HCT116 (cell line): ENCODE data around the gene PHC1. TPM values are rescaled to one million over a fixed set of nuclear protein-coding genes. Genes with fewer than 3 reads are reported as not detected.

Experiments used
- ATAC-seq: fragments of 200-7000 bp; cut with Tn5 transposase; 2 replicates; pipeline ENCODE4 v1.9.1; 2020; ENCODE audit warnings: mild to moderate bottlenecking, moderate library complexity
- BruUV-seq: library from RNA; stranded (reverse); fragments of 400-500 nt; replicated peaks from 2 replicates; lab custom pipeline; 2021; lab: Mats Ljungman, UMichigan
- CTCF ChIA-PET: fragments of 300-600 bp; sonication (Branson Sonifier 250); formaldehyde crosslinking; loops from one replicate; lab custom pipeline; 2021; ENCODE audit warnings: antibody characterized with exemption; lab: Charles Lee
- POLR2A ChIA-PET: fragments of 300-600, 350-600 bp; sonication (Branson Sonifier 250); formaldehyde crosslinking; loops from one replicate; lab custom pipeline; 2021; ENCODE audit warnings: antibody characterized with exemption; lab: Charles Lee
- RAD21 ChIA-PET, 2 experiments: fragments of 300-600 bp; sonication (Branson Sonifier 250); formaldehyde crosslinking; loops; one replicate each; lab custom pipeline; 2023; ENCODE audit warnings: low total read pairs in 2 of 2; ENCODE audit not compliant: uncharacterized antibody in 2 of 2, unreplicated experiment in 2 of 2, low non-redundant PET in 1 of 2; lab: Charles Lee
- DNase-seq: peaks from one replicate; pipeline ENCODE4 v3.0.0-alpha.2; 2010; ENCODE audit warnings: low read depth, low spot score
- H2AFZ ChIP-seq: fragments of 200-600 bp; shearing (Covaris generic), sonication (generic); 2 replicates; pipeline ENCODE4 v1.6.1; 2017; ENCODE audit warnings: low read depth, mixed run types, mixed read lengths, antibody characterized with exemption, low read length; ENCODE audit not compliant: poor library complexity, severe bottlenecking
- H3K27ac ChIP-seq: 2 replicates; pipeline ENCODE4 v1.5.1; 2012; ENCODE audit warnings: low read depth, low read length
- H3K27me3 ChIP-seq: fragments of 200-600 bp; sonication (generic); 2 replicates; pipeline ENCODE4 v1.6.1; 2016; ENCODE audit warnings: mixed run types, low read length, mixed read lengths; ENCODE audit not compliant: insufficient read depth
- H3K36me3 ChIP-seq, 2 experiments: fragments of 200-500 bp in 1 of 2; fragments of 200-600 bp in 1 of 2; sonication (Bioruptor generic) in 1 of 2; sonication (generic) in 1 of 2; 2 replicates each; pipeline versions ENCODE4 v1.5.1 to v1.6.1; 2014 to 2016; ENCODE audit warnings: low read length in 2 of 2, inconsistent platforms in 1 of 2, mixed read lengths in 1 of 2, mixed run types in 1 of 2; ENCODE audit not compliant: insufficient read depth in 2 of 2, control insufficient read depth in 1 of 2
- H3K4me1 ChIP-seq, 2 experiments: fragments of 200-600 bp in 1 of 2; sonication (generic) in 1 of 2; 2 replicates each; pipeline versions ENCODE4 v1.5.1 to v1.6.1; 2012 to 2017; ENCODE audit warnings: low read length in 2 of 2, inconsistent platforms in 1 of 2, mild to moderate bottlenecking in 1 of 2, mixed read lengths in 1 of 2, mixed run types in 1 of 2, moderate library complexity in 1 of 2; ENCODE audit not compliant: insufficient read depth in 2 of 2, control insufficient read depth in 1 of 2
- H3K4me2 ChIP-seq: fragments of 200-600 bp; sonication (generic); 2 replicates; pipeline ENCODE4 v1.6.1; 2017; ENCODE audit warnings: mixed run types, low read length, mixed read lengths
- H3K4me3 ChIP-seq, 2 experiments: fragments of 200-600 bp in 1 of 2; sonication (generic) in 1 of 2; replicated peaks in 1 of 2; 2 replicates each; pipeline ENCODE4 v1.5.1; 2011 to 2016; ENCODE audit warnings: low read length in 2 of 2, control low read depth in 1 of 2, low read depth in 1 of 2, mild to moderate bottlenecking in 1 of 2, mixed read lengths in 1 of 2, mixed run types in 1 of 2
- H3K79me2 ChIP-seq: fragments of 200-600 bp; sonication (generic); 2 replicates; pipeline ENCODE4 v1.6.1; 2017; ENCODE audit warnings: mild to moderate bottlenecking, mixed run types, low read length, moderate library complexity, mixed read lengths; ENCODE audit not compliant: insufficient read depth
- H3K9ac ChIP-seq: fragments of 200-600 bp; sonication (generic); 2 replicates; pipeline ENCODE4 v1.6.1; 2016; ENCODE audit warnings: low read length, mixed read lengths
- H3K9me2 ChIP-seq: fragments of 200-600 bp; sonication (generic), shearing (Covaris generic); 2 replicates; pipeline ENCODE4 v1.6.1; 2017; ENCODE audit warnings: mixed run types, mild to moderate bottlenecking, moderate library complexity; ENCODE audit not compliant: insufficient read depth
- H3K9me3 ChIP-seq, 2 experiments: fragments of 200-500 bp in 1 of 2; fragments of 200-600 bp in 1 of 2; sonication (Bioruptor generic) in 1 of 2; sonication (generic) in 1 of 2; 2 replicates each; pipeline ENCODE4 v1.6.1; 2014 to 2017; ENCODE audit warnings: low read length in 2 of 2, mixed read lengths in 2 of 2, inconsistent platforms in 1 of 2, low read depth in 1 of 2, mild to moderate bottlenecking in 1 of 2, mixed run types in 1 of 2, moderate library complexity in 1 of 2; ENCODE audit not compliant: control insufficient read depth in 1 of 2, insufficient read depth in 1 of 2
- H4K20me1 ChIP-seq: fragments of 200-600 bp; sonication (generic), shearing (Covaris generic); 2 replicates; pipeline ENCODE4 v1.6.1; 2017; ENCODE audit warnings: mixed run types, mild to moderate bottlenecking, moderate library complexity; ENCODE audit not compliant: insufficient read depth
- CBX3 ChIP-seq: IDR thresholded peaks from 2 replicates; pipeline ENCODE4 v1.6.1; 2012; ENCODE audit warnings: low read depth
- CEBPB ChIP-seq: IDR thresholded peaks from 2 replicates; pipeline ENCODE4 v1.6.1; 2012; ENCODE audit warnings: low read depth
- EGR1 ChIP-seq: IDR thresholded peaks from 2 replicates; pipeline ENCODE4 v1.6.1; 2012; ENCODE audit warnings: low read depth
- ELF1 ChIP-seq: IDR thresholded peaks from 2 replicates; pipeline ENCODE4 v1.6.1; 2012; ENCODE audit warnings: low read depth, borderline replicate concordance
- EZH2phosphoT487 ChIP-seq: fragments of 200-600 bp; IDR thresholded peaks from 2 replicates; pipeline ENCODE4 v1.6.1; 2018; ENCODE audit warnings: antibody characterized with exemption, borderline replicate concordance
- JUND ChIP-seq: IDR thresholded peaks from 2 replicates; pipeline ENCODE4 v1.6.1; 2012
- MAX ChIP-seq: IDR thresholded peaks from 2 replicates; pipeline ENCODE4 v1.6.1; 2012
- POLR2A ChIP-seq: IDR thresholded peaks from 2 replicates; pipeline ENCODE4 v1.7.0; 2011; ENCODE audit warnings: borderline replicate concordance; ENCODE audit not compliant: insufficient read depth, insufficient read length; ENCODE audit errors: extremely low read depth
- RAD21 ChIP-seq: IDR thresholded peaks from 2 replicates; pipeline ENCODE4 v1.6.1; 2012; ENCODE audit warnings: low read depth, mild to moderate bottlenecking
- SIN3A ChIP-seq: IDR thresholded peaks from 2 replicates; pipeline ENCODE4 v1.6.1; 2012; ENCODE audit warnings: low read depth
- SRF ChIP-seq: IDR thresholded peaks from 2 replicates; pipeline ENCODE4 v1.6.1; 2012; ENCODE audit warnings: low read depth
- TCF7L2 ChIP-seq: IDR thresholded peaks from 2 replicates; pipeline ENCODE4 v1.7.0; 2011; ENCODE audit warnings: borderline replicate concordance, inconsistent platforms; ENCODE audit not compliant: insufficient read depth, insufficient read length; ENCODE audit errors: extremely low read depth
- YY1 ChIP-seq: IDR thresholded peaks from 2 replicates; pipeline ENCODE4 v1.6.1; 2011; ENCODE audit warnings: low read length, low read depth, moderate library complexity, mild to moderate bottlenecking; ENCODE audit not compliant: insufficient replicate concordance; ENCODE audit errors: extremely low read depth
- ZBTB33 ChIP-seq: IDR thresholded peaks from 2 replicates; pipeline ENCODE4 v1.6.1; 2011; ENCODE audit warnings: mild to moderate bottlenecking, low read length, moderate library complexity; ENCODE audit not compliant: insufficient replicate concordance; ENCODE audit errors: extremely low read depth
- ZNF274 ChIP-seq: fragments of 200-500 bp; sonication (Bioruptor generic); IDR thresholded peaks from 2 replicates; pipeline ENCODE4 v1.6.1; 2014; ENCODE audit warnings: mild to moderate bottlenecking, low read depth, low read length, inconsistent platforms
- intact Hi-C: fragments of 100-400 bp; cut with micrococcal nuclease; formaldehyde crosslinking; loops from 2 replicates; pipeline ENCODE4 v1.10.0; 2022
- total RNA-seq: library from RNA; stranded (reverse); gene quantifications from one replicate; pipeline ENCODE4 v1.2.1, GENCODE V29; 2021; ENCODE audit not compliant: unreplicated experiment

Gene PHC1
- total RNA-seq, 1 experiment from 2014 or later, result 22.8 TPM

- Histone ChIP-seq H3K36me3 (no peaks in the 10 kb centered on the region), H3K9me2 (no peaks in the 10 kb centered on the region), H4K20me1 (no peaks in the 10 kb centered on the region), H3K4me3 (no peak overlapping the region), H3K27ac (no peak overlapping the region), H3K79me2 (no peaks in the 10 kb centered on the region), H3K27me3 (no peaks in the 10 kb centered on the region), H3K9ac (no peak overlapping the region), H3K9me3 (no peaks in the 10 kb centered on the region), H3K4me1 (peaks cover 11 to 20% of the 10 kb centered on the region in 2 experiments; a peak in 3 of 4 replicates), H2AFZ (no peak overlapping the region), H3K4me2 (no peak overlapping the region)
- ChIA-PET CTCF (interaction anchor here (1.1 kb wide), 1 partner anchor 19 kb away, joined by 5 read pairs; no protein-coding TSS in a partner anchor), POLR2A (no interaction called here), RAD21 (no interaction called here)
- BruUV-seq, result no TSS peak
- no peak for TF ChIP-seq ELF1
- TF ChIP-seq RAD21, result no peak
- TF ChIP-seq YY1, result no peak
- no peak for TF ChIP-seq CEBPB
- TF ChIP-seq MAX, result no peak
- no peak for TF ChIP-seq SIN3A
- no peak for TF ChIP-seq POLR2A
- TF ChIP-seq EZH2phosphoT487, result no peak
- TF ChIP-seq JUND, result no peak
- DNase-seq (no peak), ATAC-seq (no peak)
- intact Hi-C loops, result loop anchor here (5.0 kb wide), 1 partner anchor 38 kb away; the partner anchor contains the start of gene M6PR
Observed at GRCh38 chr12:8909752-8910151, 4.6 kb upstream of the PHC1 start.

- RAD21 ChIA-PET, result no interaction called here
- H3K9me2 ChIP-seq, result no peaks in the 10 kb centered on the region
- H3K27ac ChIP-seq, result no peak overlapping the region
- H2AFZ ChIP-seq, result no peak overlapping the region
- H3K9ac ChIP-seq, result no peak overlapping the region
- no peak for TF ChIP-seq YY1
- TF ChIP-seq SRF, result no peak
- no peak for TF ChIP-seq TCF7L2
- no peak for TF ChIP-seq CBX3
- TF ChIP-seq EGR1, result no peak
- no peak for TF ChIP-seq ZNF274
- no peak for TF ChIP-seq ZBTB33
- TF ChIP-seq SIN3A, result no peak
- no TSS peak for BruUV-seq
- no peak overlapping the region for H3K4me3 ChIP-seq
- no peaks in the 10 kb centered on the region for H4K20me1 ChIP-seq
- intact Hi-C loops, result loop anchor here (5.0 kb wide), 1 partner anchor 36 kb away; the partner anchor contains the start of gene M6PR
- ATAC-seq, result no peak
- POLR2A ChIA-PET, result no interaction called here
- DNase-seq, result no peak
- no peaks in the 10 kb centered on the region for H3K79me2 ChIP-seq
- H3K4me2 ChIP-seq, result no peak overlapping the region
- H3K36me3 ChIP-seq, result no peaks in the 10 kb centered on the region
- no peaks in the 10 kb centered on the region for H3K27me3 ChIP-seq
- CTCF ChIA-PET, result interaction anchor here (1.3 to 1.6 kb wide), 2 partner anchors 38 to 51 kb away, joined by 4 to 8 read pairs; partner anchors contain the start of gene M6PR
- no peaks in the 10 kb centered on the region for H3K9me3 ChIP-seq
- H3K4me1 ChIP-seq, result peaks cover 14 to 27% of the 10 kb centered on the region in 2 experiments; a peak in 3 of 4 replicates
Observed at GRCh38 chr12:8911606-8912268, 2.6 kb upstream of the PHC1 start.
